Cerebellar nuclear complex (tissue), 1 donor: Measurements from ENCODE around the gene VDAC1.
"Not testable (repeated sequence)": the region's sequence is repeated elsewhere in the genome, so short reads cannot be mapped to it uniquely, and the experiment has no call there.

Source experiments
- DNase-seq, 2 experiments: peaks; one replicate each; lab custom pipeline; 2025; lab: John Stamatoyannopoulos, UW

The VDAC1 gene

DNA sequence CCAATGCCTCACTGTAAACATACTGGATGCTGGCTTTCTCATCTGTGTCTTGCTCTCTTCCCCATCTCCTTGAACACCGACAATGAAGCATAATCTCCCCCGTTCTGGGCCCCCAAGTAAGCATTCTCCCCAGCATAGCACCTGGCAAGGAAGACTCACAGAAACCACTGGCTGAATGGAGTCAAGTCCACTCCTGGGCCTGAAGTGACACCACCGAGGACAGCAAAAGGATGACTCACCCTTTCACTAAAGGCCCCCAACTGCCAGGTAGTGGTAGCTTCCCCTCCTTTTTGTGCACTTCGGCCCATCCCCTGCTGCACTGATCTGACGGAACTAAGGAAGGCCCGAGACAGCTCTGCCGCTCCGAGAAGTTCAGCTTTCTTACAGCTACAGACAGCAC, 9.4 kb downstream of the VDAC1 start:
- no peak for DNase-seq

DNA sequence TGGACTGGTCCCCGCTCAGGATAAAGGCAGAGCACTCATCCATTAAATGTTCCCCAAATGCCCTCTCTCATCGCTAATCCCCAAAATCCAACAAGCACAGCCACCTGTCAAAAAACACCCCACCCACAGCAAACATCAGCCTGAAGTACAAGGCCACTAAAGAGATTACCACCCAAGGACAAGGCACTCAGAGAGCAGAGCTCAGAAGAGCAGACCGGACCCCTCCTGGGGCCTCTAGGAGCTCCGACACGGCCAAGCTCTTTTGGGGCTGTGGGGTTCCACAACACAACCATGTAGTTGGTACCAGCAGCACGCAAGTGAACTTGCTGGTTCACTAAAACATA, 9.8 kb downstream of the VDAC1 start:
- no peak for DNase-seq

DNA sequence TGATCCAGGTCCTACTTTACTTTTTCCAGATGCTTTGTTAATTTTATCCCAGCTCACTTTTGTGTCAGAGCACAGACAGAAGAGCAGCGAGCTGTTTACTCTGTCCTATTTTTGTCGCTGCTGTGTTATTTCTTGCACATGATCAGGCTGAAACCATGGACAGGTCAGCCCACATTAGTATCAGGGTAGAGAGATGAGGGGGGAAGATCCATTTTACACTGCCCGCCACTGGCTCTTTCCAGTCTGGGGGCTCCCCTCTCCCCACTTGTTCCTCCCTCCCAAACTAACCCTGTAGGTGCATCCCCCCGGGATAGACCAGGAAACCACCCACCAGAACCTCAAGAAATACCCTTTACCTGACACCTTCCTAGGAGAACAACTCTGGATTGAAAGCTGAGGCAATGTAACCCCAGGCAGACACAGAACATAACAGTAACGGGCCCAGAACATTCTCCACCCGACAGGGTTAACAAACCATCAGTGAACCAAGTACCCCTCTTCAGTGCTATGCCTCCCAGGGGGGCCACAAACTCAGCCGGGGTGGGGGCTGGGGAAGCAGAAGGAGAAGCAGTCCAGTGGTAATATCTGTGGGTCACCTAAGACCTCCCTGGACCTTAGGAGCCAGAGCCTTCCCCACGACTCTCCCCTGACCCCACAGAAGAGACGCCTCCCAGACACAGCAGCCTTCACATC, 10.3 kb downstream of the VDAC1 start:
- DNase-seq: no peak

DNA sequence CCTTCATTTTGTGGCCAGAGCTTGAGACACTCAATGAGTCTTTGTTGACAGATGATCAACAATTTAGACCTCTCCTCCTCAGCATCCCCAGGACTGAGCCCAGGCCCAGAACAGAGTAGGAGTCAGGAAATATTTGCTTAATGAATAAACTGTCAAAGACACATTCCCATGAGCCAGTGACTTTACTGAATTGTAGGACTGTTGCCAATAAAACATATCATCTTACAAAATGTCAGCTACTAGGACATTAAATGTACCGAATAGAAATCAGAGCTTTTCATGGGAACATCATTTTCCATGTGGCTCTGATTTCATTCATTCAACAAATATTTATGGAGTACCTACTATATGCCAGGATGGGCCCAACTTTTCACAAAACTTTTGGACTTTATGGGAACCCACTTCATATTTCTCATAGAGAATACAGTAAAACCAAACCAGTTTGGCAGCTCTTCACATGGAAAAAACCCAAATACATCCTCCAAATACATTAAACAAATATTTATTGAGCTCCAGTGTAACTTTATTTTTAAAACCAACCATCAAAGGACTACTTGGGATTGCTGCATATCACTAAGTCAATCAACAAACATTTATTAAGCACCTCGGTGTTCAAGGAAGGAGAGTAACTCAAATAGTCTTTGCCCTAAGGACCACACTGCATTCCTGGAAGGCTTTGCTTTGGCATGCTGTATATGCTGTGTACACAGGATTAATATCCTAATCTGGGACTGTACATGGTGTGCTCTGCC, 11.4 kb downstream of the VDAC1 start:
- no peak for DNase-seq

DNA sequence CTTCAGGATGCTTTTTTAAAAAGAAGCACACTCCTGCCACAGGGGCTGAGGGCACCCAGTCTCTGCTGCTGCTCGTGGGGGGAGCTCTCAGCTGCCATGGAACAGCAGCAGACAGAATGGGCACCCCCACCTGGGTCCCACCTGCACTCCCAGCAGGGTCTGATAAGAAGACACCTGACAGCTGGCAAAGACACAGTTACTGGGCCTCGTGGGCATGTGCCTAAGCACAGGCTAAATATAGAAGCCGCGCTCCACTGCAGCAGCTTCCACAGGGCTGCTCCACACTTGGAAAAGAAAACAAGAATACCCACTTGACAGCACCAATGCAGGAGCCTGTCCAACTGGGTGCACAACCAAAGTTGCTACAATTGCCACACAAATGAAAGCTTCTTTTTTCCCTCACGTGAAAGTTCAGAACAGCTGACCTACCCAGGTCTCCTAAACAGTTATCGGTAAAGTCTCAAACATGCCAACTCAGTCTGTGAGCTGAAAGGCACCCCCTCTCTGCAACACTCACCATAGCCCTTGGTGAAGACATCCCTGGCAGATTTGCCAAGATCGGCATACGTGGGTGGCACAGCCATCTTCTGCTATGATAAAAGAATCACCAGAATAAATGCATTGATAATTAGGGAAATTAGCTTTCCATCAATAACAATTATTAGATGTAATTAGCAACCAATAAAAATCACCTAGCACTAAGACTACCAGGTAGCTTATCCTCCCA, 12.2 kb downstream of the VDAC1 start:
- DNase-seq: no peak

DNA sequence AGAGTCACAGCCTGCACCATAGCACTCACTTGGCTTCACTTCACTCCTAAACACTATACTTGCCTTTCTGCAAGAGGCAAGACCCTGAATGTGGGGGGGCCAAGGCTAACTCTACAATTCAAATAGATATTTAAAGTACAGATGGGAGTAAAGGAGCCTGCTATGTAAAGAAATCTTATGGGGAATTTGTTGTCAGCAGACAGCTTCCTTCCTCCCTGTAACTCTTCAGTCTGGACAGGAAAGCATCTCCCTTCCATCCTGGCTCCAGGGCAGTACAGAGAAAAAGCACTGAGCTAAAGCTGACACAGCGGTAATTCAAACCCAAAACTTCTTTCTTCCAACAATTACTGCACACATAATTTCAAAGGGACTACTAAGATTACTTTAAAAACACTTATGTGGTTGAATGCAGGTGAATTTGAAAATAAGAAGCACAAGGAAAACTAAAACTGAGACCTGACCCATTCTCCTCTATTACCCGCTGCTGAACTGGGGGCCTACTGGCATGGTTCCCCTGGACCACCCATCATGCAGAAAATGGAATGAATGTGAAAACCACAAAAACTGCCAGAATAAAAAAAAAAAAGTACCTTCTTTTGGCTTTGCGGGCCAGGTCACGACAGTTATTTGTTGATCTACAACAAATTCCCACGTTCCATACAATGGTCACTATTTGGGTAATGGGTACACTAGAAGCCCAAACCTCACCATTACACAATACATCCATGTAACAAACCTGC, 13.4 kb downstream of the VDAC1 start:
- DNase-seq: no peak

DNA sequence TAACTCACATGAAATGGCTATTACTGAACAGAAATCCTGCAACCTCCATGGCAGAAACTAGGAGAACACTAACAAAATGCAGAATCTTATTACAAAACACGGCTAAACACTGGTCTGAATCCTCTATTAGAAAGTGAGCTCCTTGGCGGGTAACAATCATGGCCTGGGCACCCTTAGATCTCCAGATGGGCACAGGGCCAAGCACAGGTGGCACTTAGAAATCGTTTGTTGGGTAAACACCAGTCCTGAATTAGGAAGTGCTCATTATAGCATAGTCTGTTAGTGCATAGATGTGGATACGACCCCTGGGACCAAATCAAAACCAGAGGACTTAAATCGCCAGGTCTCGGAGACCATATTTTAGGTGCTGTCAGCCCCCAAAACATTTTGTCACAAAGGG, 14.4 kb downstream of the VDAC1 start:
- no peak for DNase-seq

DNA sequence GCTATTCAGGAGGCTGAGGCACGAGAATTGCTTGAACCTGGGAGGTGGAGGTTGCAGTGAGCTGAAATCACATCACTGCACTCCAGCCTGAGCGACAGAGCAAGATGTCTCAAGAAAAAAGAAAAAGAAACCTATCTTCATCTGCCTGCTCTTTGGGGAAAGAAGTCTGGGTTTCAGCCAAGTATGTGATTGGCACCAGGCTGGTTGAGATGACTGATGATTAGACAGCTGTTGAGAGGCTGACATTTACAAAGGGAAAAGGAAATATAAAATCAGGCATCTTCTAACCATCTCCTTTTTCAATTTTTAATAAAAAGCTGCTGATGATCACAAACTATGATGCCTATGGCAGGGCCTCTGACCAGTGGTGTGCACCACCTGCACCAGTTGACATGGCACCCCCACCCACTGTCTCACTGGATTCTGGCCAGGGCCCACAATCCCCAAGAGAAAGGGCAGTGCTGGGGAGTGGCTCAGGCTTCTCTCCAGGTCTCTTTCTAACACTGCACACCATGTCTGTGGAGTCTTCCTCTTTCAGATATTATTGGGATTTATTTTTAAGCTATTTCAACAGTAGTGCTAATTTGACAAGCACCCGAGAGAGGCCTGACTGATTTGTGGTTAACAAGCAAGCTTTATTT, 19.1 kb downstream of the VDAC1 start:
- DNase-seq: no peak

DNA sequence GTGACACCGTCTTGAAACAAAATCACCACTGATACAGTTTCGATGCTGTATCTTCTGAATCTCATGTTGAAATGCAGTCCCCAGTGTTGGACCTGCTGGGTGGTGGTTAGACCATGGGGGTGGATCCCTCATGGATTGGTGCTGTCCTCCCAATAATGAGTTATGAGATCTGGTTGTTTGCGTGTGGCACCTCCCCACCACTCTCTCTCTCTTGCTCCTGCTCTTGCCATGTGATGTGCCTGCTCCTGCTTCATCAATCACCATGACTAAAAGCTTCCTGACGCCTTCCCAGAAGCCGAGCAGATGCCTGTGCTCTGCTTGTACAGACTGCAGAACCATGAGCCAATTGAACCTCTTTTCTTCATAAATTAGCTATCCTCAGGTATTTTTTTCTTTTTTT, 21.1 kb downstream of the VDAC1 start:
- no peak for DNase-seq

DNA sequence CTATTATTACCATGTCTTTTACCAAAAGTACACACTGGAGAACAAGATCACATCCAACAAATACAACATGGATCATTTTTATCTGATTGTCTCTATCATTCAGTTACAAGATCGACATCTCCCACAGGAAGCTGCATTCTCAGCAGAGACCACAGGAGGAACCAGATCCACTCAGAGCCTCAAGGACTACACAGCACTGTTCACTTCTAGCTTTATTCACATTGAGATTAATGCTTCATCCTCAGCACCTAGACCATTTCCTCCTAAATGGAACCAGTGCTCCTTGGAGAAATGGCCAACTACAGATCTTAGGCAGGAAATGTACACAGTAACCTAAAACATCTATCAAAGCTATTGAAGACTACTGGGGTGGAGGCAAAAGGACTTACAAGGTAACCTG, 23.1 kb downstream of the VDAC1 start:
- DNase-seq: no peak

DNA sequence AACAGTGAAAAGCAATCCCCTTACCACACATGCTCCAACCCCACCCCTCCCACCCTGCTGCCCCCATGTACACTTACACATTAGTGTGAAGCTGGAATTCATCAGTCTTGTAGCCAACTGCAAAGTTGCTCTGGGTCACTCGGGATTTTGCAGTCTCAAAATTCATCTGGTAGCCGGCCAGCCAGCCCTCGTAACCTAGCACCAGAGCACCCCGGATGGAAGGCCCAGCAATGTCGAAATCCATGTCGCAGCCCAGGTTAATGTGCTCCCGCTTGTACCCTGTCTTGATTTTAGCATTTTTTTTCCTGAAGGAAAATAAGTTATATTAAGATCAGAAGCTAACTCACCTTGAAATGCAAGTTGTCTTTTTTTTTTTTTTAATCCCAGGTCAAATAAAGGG, 24.1 kb downstream of the VDAC1 start:
- DNase-seq: no peak

DNA sequence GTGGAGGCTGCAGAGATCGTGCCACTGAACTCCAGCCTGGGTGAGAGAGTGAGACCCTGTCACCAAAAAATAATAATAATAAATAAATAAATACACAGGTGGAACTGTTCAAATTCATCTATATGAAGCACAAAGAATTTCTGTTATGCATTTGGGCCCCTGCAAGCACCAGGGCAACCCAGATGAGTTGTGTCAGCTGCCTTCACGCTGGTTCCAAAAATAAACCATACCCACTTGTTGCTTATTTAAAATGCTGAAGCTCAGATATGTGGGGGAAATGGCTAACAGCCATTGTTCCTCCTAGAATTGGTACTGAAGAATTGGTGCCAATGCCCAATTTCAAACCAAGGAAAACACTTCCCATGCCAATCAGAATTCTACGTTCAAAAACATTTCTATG, 25.8 kb downstream of the VDAC1 start:
- no peak for DNase-seq

DNA sequence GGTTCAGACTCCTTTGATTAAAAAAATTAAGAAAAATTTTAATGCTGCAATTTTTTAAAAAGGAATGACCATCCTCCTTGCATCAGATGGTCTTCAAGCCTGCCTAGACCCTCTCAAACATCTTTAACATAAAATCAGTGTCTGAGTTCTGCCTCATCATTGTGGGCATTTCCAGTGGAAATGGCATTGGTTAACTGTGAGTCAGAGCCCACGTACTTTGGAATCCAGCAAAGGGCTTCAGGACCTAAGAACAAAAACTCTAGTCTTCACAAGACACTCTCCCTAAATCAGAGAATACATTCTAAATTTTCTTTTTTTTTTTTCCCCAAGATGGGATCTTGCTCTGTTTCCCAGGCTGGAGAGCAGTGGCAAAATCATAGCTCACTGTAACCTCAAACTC, 26.9 kb downstream of the VDAC1 start:
- DNase-seq: no peak

DNA sequence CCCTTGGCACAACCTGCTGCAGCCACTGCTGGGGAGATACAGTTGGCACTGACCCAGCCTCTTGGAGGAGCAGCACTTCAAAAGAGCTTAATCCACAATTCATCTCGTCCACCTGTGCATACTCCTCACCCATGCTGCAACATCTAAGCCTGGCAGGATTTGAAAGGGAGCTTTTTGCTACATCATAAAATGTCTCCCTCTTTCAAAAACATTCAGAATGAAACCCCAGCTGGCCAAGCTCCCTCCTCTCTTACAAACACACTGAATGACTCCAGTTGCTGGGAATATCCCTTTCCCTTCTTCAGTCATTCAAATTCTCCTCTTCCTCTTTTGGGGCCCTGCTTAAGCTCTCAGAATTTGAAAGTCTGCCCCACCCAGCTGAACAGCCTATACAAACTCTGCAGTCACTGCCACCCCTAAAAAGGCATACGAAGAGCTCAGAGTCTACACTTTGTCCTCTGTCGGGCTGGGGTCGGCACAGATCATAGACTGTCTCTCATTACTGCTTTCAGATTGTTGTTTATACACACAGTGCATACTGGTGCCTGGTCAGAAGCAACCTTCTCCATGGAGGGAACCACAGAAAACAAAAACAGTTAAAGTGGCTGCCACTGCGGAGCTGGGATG, 27.5 kb downstream of the VDAC1 start:
- DNase-seq: no peak

DNA sequence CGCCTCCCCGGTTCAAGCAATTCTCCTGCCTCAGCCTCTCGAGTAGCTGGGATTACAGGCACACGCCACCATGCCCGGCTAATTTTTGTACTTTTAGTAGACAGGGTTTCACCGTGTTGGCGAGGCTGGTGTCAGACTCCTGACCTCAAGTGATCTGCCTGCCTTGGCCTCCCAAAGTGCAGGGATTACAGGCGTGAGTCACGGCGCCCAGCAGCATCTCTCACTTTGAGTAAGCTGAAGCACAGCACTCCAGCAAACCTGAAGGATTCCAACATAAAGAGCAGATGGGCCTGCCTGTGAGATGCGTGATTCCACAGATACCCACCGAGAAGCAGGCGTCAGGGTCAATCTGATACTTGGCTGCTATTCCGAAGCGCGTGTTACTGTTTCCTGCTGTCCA, 29.2 kb downstream of the VDAC1 start:
- DNase-seq: not testable (repeated sequence)

DNA sequence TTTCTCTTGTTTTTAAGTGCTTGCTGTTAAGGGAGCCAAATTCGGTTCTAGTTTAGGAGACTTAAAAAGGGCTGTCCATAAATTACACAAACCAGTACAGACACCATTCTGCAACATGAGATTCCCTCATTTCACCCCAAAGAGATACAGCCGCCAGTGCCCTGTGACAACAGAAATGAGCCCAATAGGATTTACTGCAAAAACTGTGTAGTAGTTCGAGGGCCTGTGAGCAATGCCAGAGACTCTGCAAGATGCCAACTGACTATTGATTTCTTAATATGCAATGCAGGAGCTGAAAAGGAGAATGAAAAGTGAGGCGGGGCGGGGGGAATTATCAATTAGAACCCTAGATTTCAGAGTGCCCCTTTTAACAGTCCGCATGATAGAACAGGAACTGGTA, 30.6 kb downstream of the VDAC1 start:
- no peak for DNase-seq

DNA sequence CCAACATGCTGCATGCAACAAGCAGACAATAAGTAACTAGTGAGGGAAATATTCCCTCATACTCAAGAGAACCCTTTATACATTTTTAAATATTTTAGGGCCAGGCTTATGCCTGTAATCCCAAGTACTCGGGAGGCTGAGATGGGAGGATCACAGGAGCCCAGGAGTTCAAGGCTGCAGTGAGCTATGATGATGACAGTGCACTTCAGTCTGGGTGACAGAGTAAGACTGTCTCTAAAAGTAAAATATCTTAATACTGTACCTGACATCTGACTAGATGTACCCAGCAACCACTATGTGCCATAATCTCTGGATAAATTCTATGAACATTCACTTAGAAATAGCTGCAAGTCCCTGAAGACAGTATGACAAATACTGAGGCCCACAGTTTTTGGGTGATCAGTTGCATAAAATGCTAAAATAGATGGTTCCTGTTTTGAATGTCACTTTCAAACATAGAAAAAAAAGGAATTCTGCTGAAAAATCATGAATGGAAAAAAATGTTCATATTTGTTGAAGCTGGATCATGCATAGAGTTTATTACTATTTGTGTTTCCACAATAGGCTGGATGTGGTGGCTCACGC, 34.4 kb downstream of the VDAC1 start:
- no peak for DNase-seq

DNA sequence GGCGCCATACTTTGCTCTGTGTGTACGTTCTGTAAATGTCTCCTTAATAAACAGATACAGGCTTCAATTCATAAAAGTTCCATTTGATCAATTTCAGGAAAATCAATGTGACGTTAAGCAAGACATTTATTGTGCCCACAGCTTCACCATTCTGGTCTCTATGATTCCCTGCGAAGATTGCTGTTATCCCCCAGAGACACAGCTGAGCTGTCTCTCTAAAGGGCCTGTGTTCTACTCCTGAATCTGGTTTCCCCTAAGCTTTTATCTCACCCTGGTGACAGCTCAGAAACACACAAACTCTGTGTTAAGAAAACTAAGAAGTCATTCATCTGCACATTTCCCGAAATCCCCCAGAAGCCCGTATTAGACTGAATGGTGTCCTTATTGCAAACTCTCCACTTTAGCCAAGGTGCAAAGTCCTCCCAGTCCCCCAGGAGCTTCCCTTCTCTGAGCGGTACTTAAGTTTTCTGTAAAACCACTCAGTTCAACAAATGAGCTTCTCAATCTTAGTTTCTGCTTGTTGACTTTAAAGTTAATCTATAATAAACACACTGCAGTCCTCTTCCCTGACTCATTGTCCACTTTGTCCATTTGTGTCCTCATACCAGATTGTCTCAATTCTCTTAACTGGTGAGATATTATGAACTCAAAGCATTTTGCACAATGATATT, 35.0 kb downstream of the VDAC1 start:
- no peak for DNase-seq

DNA sequence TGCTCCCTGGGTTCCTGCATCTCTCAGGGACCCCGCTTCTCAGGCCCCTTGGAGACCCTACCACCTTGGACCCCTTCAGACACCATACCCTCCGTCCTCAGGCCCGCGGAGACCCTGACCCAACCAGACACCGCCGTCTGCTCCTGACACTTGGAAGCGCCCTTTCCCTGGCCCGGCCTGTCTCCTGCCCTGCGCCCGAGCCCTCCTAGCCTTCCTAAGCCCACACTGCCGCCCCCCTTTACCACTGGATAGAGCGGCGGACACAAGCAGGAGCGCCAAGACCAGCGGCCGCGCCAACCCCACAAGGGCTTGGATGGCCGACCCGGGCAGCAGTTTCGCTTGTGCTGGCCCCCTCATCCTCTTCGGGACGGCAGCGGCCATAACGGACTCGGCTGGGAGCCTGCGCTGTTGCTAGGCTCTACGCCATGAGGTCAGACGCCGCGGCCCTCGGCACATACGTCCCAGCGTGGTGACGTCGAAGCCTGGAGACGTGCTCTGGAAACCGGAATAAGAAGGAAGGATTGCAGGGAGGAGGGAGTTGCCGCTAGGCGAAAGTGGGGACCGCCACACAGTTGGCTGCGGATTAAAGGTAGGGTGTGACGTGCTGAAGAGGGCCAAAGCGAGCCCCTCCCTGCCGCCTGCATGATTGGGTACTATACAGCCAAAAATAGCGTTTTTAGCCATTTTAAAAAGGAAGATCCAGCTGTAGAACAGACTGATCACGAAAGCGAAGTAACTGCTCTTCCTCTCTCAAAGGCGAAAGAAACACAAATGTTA, 36.4 kb downstream of the VDAC1 start, which contains the start of gene C5orf15:
Gene C5orf15 (minus strand): TSS at position 422 of the 777 bp plus-strand sequence. CDS start 41 bp downstream, at position 381.
- DNase-seq: peak; percentile 91 to 93
